ENCODE measurements around the gene OTOF.

The OTOF gene

DNA sequence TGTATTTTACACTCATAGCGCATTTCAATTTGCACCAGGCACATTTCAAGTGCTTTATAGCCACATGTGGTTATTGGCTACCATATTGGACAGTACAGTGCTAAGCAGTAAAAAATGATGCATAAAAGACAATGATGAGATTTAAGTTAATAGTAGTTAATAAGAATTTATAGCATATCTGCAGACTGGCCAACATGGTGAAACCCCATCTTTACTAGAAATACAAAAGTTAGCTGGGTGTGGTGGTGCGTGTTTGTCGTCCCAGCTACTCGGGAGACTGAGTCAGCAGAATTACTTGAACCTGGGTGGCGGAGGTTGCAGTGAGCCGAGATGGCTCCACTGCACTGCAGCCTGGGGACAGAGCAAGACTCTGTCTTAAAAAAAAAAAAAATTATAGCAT is 66.5 kb downstream of the OTOF start:
- DNase-seq (ENCODE audit: low read depth) = no peak
- H3K4me3 ChIP-seq (ENCODE audit: low read length) = no peak overlapping the region
- TF ChIP-seq CTCF (IDR thresholded peaks at IDR 0.05; ENCODE audit: insufficient read depth, low read depth, low read length, missing control alignments) = no peak

GRCh38 chr2:26410764-26411243 is 67.1 kb downstream of the OTOF start:
- no peak overlapping the region for H3K4me3 ChIP-seq (ENCODE audit: low read length)
- no peak for DNase-seq (ENCODE audit: low read depth)
- TF ChIP-seq CTCF (IDR thresholded peaks at IDR 0.05; ENCODE audit: insufficient read depth, low read depth, low read length, missing control alignments) = no peak

- TF ChIP-seq CTCF (IDR thresholded peaks at IDR 0.05; ENCODE audit: insufficient read depth, low read depth, low read length, missing control alignments) = no peak
- H3K4me3 ChIP-seq (ENCODE audit: low read length) = no peak overlapping the region
- DNase-seq (ENCODE audit: low read depth) = no peak
Observed at GRCh38 chr2:26409785-26410184, 68.1 kb downstream of the OTOF start.

DNA sequence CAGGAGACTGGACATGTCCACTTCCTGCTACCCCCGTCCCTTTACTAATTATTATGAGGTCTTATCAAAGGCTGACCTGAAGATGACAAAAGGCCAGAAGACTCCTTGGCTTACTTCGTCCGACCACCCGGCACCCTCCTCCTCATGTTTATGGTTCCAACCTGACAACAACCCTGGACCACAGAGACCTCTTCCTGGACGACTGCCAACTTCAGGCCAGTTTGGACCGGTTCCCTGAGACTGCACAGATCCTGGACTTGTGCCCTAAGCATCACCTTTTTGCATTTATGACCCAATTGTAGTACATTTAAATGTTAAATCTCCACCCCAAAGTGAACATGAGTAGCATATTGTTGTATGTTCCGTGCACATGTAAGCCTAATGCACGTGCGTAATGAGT is 70.4 kb downstream of the OTOF start:
- no peak overlapping the region for H3K4me3 ChIP-seq (ENCODE audit: low read length)
- no peak for TF ChIP-seq CTCF (IDR thresholded peaks at IDR 0.05; ENCODE audit: insufficient read depth, low read depth, low read length, missing control alignments)
- DNase-seq (ENCODE audit: low read depth) = no peak

Data from epithelial cell of esophagus (primary cell).